ENCODE results near the gene TGFBRAP1. TPM values are rescaled to one million over a fixed set of nuclear protein-coding genes. Genes with fewer than 3 reads are reported as not detected.

TGFBRAP1 gene
- total and polyA plus RNA-seq, 8 donors = 3.6 to 11.5 (median 8.7) TPM

- intact Hi-C loops (cut with DNase I) = no loop called here
- Histone ChIP-seq H3K4me1 (peaks cover 0 to 5% (median 0%) of the 10 kb centered on the region in 3 donors), H3K4me3 (no peak overlapping the region), H3K36me3 (peaks cover 0 to 10% (median 0%) of the 10 kb centered on the region in 3 donors), H3K27me3 (no peaks in the 10 kb centered on the region), H3K9me3 (no peaks in the 10 kb centered on the region), H3K27ac (no peak overlapping the region)
- no peak for DNase-seq
- TF ChIP-seq CTCF (IDR thresholded peaks at IDR 0.05) = no peak
- FAIRE-seq = no peak
- 94 to 95% methylated on average over 15 of the region's 15 CpGs for WGBS, 2 donors
- no peak for ATAC-seq
These were observed 21.0 kb downstream of the TGFBRAP1 start for GRCh38 chr2:105308382-105309146.

GRCh38 chr2:105307962-105308361 lies 21.6 kb downstream of the TGFBRAP1 start:
- Histone ChIP-seq H3K36me3 (peaks cover 0 to 10% (median 0%) of the 10 kb centered on the region in 3 donors), H3K27me3 (no peaks in the 10 kb centered on the region), H3K27ac (no peak overlapping the region), H3K4me1 (peaks cover 0 to 5% (median 0%) of the 10 kb centered on the region in 3 donors), H3K9me3 (no peaks in the 10 kb centered on the region), H3K4me3 (no peak overlapping the region)
- FAIRE-seq (no peak), DNase-seq (no peak), ATAC-seq (no peak)
- WGBS, 2 donors = 93% methylated on average over 17 of the region's 17 CpGs
- intact Hi-C loops (cut with DNase I) = no loop called here
- no peak for TF ChIP-seq CTCF (IDR thresholded peaks at IDR 0.05)

GRCh38 chr2:105307550-105307949 lies 22.0 kb downstream of the TGFBRAP1 start:
- no peak for DNase-seq
- FAIRE-seq = no peak
- Histone ChIP-seq H3K27ac (no peak overlapping the region), H3K4me1 (peaks cover 0 to 5% (median 0%) of the 10 kb centered on the region in 3 donors), H3K27me3 (no peaks in the 10 kb centered on the region), H3K9me3 (no peaks in the 10 kb centered on the region), H3K36me3 (peaks cover 0 to 10% (median 0%) of the 10 kb centered on the region in 3 donors), H3K4me3 (no peak overlapping the region)
- ATAC-seq = no peak
- TF ChIP-seq CTCF (IDR thresholded peaks at IDR 0.05) = no peak
- 88 to 92% methylated on average over 19 of the region's 19 CpGs for WGBS, 2 donors
- intact Hi-C loops (cut with DNase I) = no loop called here

GRCh38 chr2:105307146-105307545 lies 22.4 kb downstream of the TGFBRAP1 start:
- Histone ChIP-seq H3K27me3 (no peaks in the 10 kb centered on the region), H3K9me3 (no peaks in the 10 kb centered on the region), H3K36me3 (peaks cover 0 to 10% (median 0%) of the 10 kb centered on the region in 3 donors), H3K4me3 (no peak overlapping the region), H3K4me1 (peaks cover 0 to 5% (median 0%) of the 10 kb centered on the region in 3 donors), H3K27ac (no peak overlapping the region)
- ATAC-seq = no peak
- 89 to 90% methylated on average over 7 of the region's 7 CpGs for WGBS, 2 donors
- no peak for FAIRE-seq
- no peak for TF ChIP-seq CTCF (IDR thresholded peaks at IDR 0.05)
- intact Hi-C loops (cut with DNase I) = no loop called here
- DNase-seq = no peak

- H3K27me3 ChIP-seq = no peaks in the 10 kb centered on the region
- H3K36me3 ChIP-seq = peaks cover 0 to 9% (median 6%) of the 10 kb centered on the region in 3 donors
- H3K9me3 ChIP-seq = no peaks in the 10 kb centered on the region
- FAIRE-seq (no peak), ATAC-seq (no peak), DNase-seq (no peak)
- no peak overlapping the region for H3K4me3 ChIP-seq
- 94 to 96% methylated on average over 3 of the region's 3 CpGs for WGBS, 2 donors
- intact Hi-C loops (cut with DNase I) = no loop called here
- no peaks in the 10 kb centered on the region for H3K4me1 ChIP-seq
- H3K27ac ChIP-seq = no peak overlapping the region
- TF ChIP-seq CTCF (IDR thresholded peaks at IDR 0.05) = no peak
These were observed 27.9 kb downstream of the TGFBRAP1 start for GRCh38 chr2:105301646-105302045.

Measured in pancreas (tissue), 10 donors.